NCI-H2227 (cell line): ENCODE results near the gene ZBTB44.
"Not testable (repeated sequence)": the region's sequence is repeated elsewhere in the genome, so short reads cannot be mapped to it uniquely, and the experiment has no call there.

Source experiments
- DNase-seq: peaks from one replicate; lab custom pipeline; 2025; ENCODE audit not compliant: unreplicated experiment; lab: John Stamatoyannopoulos, UW

The ZBTB44 gene

GRCh38 chr11:130201026-130201425 lies 113.7 kb downstream of the ZBTB44 start:
- DNase-seq = no peak

GRCh38 chr11:130199792-130200191 lies 114.9 kb downstream of the ZBTB44 start:
- no peak for DNase-seq

GRCh38 chr11:130198964-130199363 lies 115.8 kb downstream of the ZBTB44 start:
- no peak for DNase-seq

- DNase-seq = no peak
Measured at GRCh38 chr11:130198292-130198691, 116.4 kb downstream of the ZBTB44 start.

- no peak for DNase-seq
Measured at GRCh38 chr11:130197386-130198035, 117.2 kb downstream of the ZBTB44 start.

- DNase-seq = no peak
Measured at GRCh38 chr11:130194241-130195023, 120.3 kb downstream of the ZBTB44 start.

- DNase-seq = not testable (repeated sequence)
Measured at GRCh38 chr11:130193551-130193950, 121.2 kb downstream of the ZBTB44 start.

GRCh38 chr11:130192845-130193267 lies 121.9 kb downstream of the ZBTB44 start:
- no peak for DNase-seq

GRCh38 chr11:130191896-130192295 lies 122.8 kb downstream of the ZBTB44 start:
- no peak for DNase-seq

- DNase-seq = no peak
Measured at GRCh38 chr11:130190371-130190881, 124.3 kb downstream of the ZBTB44 start.

- no peak for DNase-seq
Measured at GRCh38 chr11:130189492-130190210, 125.1 kb downstream of the ZBTB44 start.

- DNase-seq = no peak
Measured at GRCh38 chr11:130188585-130189347, 126.0 kb downstream of the ZBTB44 start.

GRCh38 chr11:130188047-130188446 lies 126.7 kb downstream of the ZBTB44 start:
- no peak for DNase-seq

GRCh38 chr11:130187096-130187495 lies 127.6 kb downstream of the ZBTB44 start:
- no peak for DNase-seq

GRCh38 chr11:130183878-130184610 lies 130.7 kb downstream of the ZBTB44 start:
- DNase-seq = no peak

- no peak for DNase-seq
Measured at GRCh38 chr11:130181295-130182272, 133.1 kb downstream of the ZBTB44 start.

- no peak for DNase-seq
Measured at GRCh38 chr11:130180896-130181294, 133.8 kb downstream of the ZBTB44 start.

GRCh38 chr11:130180491-130180890 lies 134.2 kb downstream of the ZBTB44 start:
- DNase-seq = no peak
